Measurements from ENCODE around the gene KCNJ6. TPM values are rescaled to one million over a fixed set of nuclear protein-coding genes. Genes with fewer than 3 reads are reported as not detected.
A peak's percentile ranks its signal among the peaks of the same experiment; 100 is the strongest.
"Not testable (repeated sequence)": the region's sequence is repeated elsewhere in the genome, so short reads cannot be mapped to it uniquely, and the experiment has no call there.

The KCNJ6 gene
- 1 to 10 TPM in 9 of 10 donors, under 1 TPM in 1; 0.99 to 3.1 (median 1.4) TPM for polyA plus RNA-seq (ENCODE audit: insufficient read length in 10 of 10)
- long read RNA-seq, donor 1, result 0 reads
- long read RNA-seq, donor 2, result 0 reads
- long read RNA-seq, donor 3, result 0 reads
- long read RNA-seq, donor 4, full-length matches to known transcripts, result 1 of 1 reads
- long read RNA-seq, donor 4, partial matches to known transcripts, result 0 of 1 reads
- long read RNA-seq, donor 4, other reads (novel, unspliced or antisense), result 0 of 1 reads
- long read RNA-seq, donor 5, result 0 reads
- long read RNA-seq, donor 6, full-length matches to known transcripts, result 1 of 1 reads
- long read RNA-seq, donor 6, partial matches to known transcripts, result 0 of 1 reads
- long read RNA-seq, donor 6, other reads (novel, unspliced or antisense), result 0 of 1 reads
- long read RNA-seq, donor 7, full-length matches to known transcripts, result 1 of 1 reads
- long read RNA-seq, donor 7, partial matches to known transcripts, result 0 of 1 reads
- long read RNA-seq, donor 7, other reads (novel, unspliced or antisense), result 0 of 1 reads
- long read RNA-seq, donor 8, result 0 reads
- long read RNA-seq, donor 9, result 0 reads

GRCh38 chr21:37916310-37917051 lies at the start of gene KCNJ6:
KCNJ6 (minus strand) TSS chr21:37916457; CDS start chr21:37840682, 75,775 bp downstream.
- DNase-seq, result peak; percentile 31 to 72 (median 53)

- no peak for DNase-seq
Measured at GRCh38 chr21:37965088-37965805, 49.0 kb upstream of the KCNJ6 start.

GRCh38 chr21:37958537-37958936 lies 42.3 kb upstream of the KCNJ6 start:
- no peak for DNase-seq

GRCh38 chr21:37956772-37957171 lies 40.5 kb upstream of the KCNJ6 start:
- no peak for DNase-seq

GRCh38 chr21:37945036-37945435 lies 28.8 kb upstream of the KCNJ6 start:
- DNase-seq, result no peak

GRCh38 chr21:37944496-37944895 lies 28.2 kb upstream of the KCNJ6 start:
- no peak for DNase-seq

GRCh38 chr21:37940691-37941090 lies 24.4 kb upstream of the KCNJ6 start:
- no peak for DNase-seq

- no peak for DNase-seq
Measured at GRCh38 chr21:37939838-37940237, 23.6 kb upstream of the KCNJ6 start.

- no peak for DNase-seq
Measured at GRCh38 chr21:37939251-37939650, 23.0 kb upstream of the KCNJ6 start.

GRCh38 chr21:37937668-37938067 lies 21.4 kb upstream of the KCNJ6 start:
- DNase-seq, result no peak

GRCh38 chr21:37936010-37936785 lies 19.9 kb upstream of the KCNJ6 start:
- no peak for DNase-seq

GRCh38 chr21:37932936-37933335 lies 16.7 kb upstream of the KCNJ6 start:
- no peak for DNase-seq

GRCh38 chr21:37927711-37928110 lies 11.5 kb upstream of the KCNJ6 start:
- DNase-seq, result no peak

GRCh38 chr21:37921091-37921490 lies 4.8 kb upstream of the KCNJ6 start:
- no peak for DNase-seq

- DNase-seq, result not testable (repeated sequence)
Measured at GRCh38 chr21:37920302-37920701, 4.0 kb upstream of the KCNJ6 start.

GRCh38 chr21:37917612-37918011 lies 1.4 kb upstream of the KCNJ6 start:
- peak in 1 of 3 donors; percentile 21 for DNase-seq

GRCh38 chr21:37915941-37916309 lies 332 bp downstream of the KCNJ6 start:
- DNase-seq, result peak in 1 of 3 donors; percentile 22

- peak in 1 of 3 donors; percentile 16 for DNase-seq
Measured at GRCh38 chr21:37915497-37915911, 753 bp downstream of the KCNJ6 start.

- DNase-seq, result no peak
Measured at GRCh38 chr21:37912616-37913015, 3.6 kb downstream of the KCNJ6 start.

- no peak for DNase-seq
Measured at GRCh38 chr21:37909936-37910335, 6.3 kb downstream of the KCNJ6 start.

- no peak for DNase-seq
Measured at GRCh38 chr21:37908691-37909090, 7.6 kb downstream of the KCNJ6 start.
